ENCODE measurements around the gene ZNF595. TPM values are rescaled to one million over a fixed set of nuclear protein-coding genes. Genes with fewer than 3 reads are reported as not detected.
"Not testable (repeated sequence)": the region's sequence is repeated elsewhere in the genome, so short reads cannot be mapped to it uniquely, and the experiment has no call there.

The ZNF595 gene
- total RNA-seq, 1 donor from 2014 or later: 3.9 TPM

DNA sequence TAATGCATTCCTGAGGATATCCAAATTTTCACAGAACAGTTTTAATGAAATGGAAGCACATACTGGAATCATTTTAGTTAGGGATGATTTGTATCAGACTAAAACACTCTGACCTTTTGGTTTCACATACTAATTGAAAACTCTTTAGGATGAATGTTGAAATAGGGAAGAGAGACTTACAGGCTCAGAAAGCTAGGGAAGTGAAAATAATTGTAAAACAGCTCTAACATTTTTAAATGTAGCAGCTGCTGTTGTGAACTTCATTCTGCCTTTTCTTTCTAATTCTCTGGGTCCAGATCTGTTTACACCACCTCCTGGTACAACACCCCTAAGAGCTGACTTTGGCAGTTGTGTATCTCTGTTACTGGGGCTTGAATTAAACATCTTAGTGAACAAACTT, 9.7 kb upstream of the ZNF595 start:
- DNase-seq; H3K36me3 Mint-ChIP-seq (ENCODE audit: low read depth); H3K27ac Mint-ChIP-seq; H3K9me3 Mint-ChIP-seq; H3K4me1 Mint-ChIP-seq; H3K27me3 Mint-ChIP-seq; H3K4me3 Mint-ChIP-seq; intact Hi-C loops (cut with micrococcal nuclease): not testable (repeated sequence)

- H3K4me3 Mint-ChIP-seq; H3K9me3 Mint-ChIP-seq; DNase-seq; H3K27me3 Mint-ChIP-seq; H3K27ac Mint-ChIP-seq; H3K36me3 Mint-ChIP-seq (ENCODE audit: low read depth); H3K4me1 Mint-ChIP-seq; intact Hi-C loops (cut with micrococcal nuclease): not testable (repeated sequence)
These were observed 1.9 kb upstream of the ZNF595 start for GRCh38 chr4:51253-51652.

DNA sequence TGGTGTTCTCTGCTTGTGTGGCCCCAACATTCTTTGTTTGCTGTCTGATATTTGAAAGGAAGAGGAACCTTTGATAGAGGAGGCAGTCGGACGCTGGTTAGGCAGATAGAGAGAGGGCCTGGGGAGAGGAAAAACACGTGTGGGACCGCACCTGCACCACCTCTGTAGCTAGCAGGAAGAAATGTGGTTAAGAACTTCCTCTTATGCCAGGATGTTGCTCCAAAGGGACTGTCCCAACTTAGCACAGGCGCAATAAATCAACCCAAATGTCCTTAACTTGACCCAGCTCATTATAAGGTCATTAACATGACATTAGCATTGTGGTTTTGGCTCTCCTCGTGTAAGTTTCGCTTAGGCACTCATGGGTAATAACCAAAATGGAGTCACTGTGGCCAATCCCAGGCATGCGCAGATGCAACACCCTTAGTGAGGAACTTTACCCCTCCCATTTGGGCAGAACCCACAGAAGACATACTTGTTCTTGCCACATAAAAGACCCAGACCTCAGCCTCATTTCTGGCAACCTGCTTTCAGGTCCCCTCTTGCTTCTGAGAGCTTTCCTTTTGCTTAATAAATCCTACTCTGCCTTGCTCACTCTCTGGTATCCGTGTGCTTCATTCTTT, 1.4 kb upstream of the ZNF595 start:
- H3K27me3 Mint-ChIP-seq; H3K36me3 Mint-ChIP-seq (ENCODE audit: low read depth); H3K27ac Mint-ChIP-seq; H3K4me1 Mint-ChIP-seq; H3K4me3 Mint-ChIP-seq; intact Hi-C loops (cut with micrococcal nuclease); H3K9me3 Mint-ChIP-seq; DNase-seq: not testable (repeated sequence)

- H3K4me1 Mint-ChIP-seq; H3K27ac Mint-ChIP-seq; H3K4me3 Mint-ChIP-seq; DNase-seq; H3K36me3 Mint-ChIP-seq (ENCODE audit: low read depth); H3K9me3 Mint-ChIP-seq; H3K27me3 Mint-ChIP-seq; intact Hi-C loops (cut with micrococcal nuclease): not testable (repeated sequence)
These were observed 400 bp downstream of the ZNF595 start for GRCh38 chr4:53521-53920.

DNA sequence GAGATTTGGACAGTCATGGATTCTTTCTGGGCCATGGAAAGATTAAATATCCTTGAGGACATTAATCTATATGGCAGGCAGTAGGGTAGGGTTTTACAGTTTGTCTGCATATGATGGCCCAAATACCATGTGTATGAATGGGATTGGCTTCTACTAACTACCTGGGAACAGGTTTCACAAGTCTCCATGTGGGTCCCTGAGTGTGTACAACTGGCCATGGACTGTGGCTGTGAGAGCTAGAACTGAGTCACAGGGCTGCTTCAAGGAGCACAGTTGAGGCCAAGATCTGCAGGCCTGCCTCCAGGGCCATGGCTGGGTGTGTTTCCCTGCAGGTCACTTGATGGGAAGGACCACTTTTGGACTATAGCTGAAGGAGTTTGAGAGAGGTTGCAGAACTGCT, 11.6 kb downstream of the ZNF595 start:
- H3K9me3 Mint-ChIP-seq; H3K4me1 Mint-ChIP-seq; DNase-seq; H3K4me3 Mint-ChIP-seq; H3K27ac Mint-ChIP-seq; intact Hi-C loops (cut with micrococcal nuclease); H3K27me3 Mint-ChIP-seq: not testable (repeated sequence)
- peaks cover 11% of the 10 kb centered on the region for H3K36me3 Mint-ChIP-seq (ENCODE audit: low read depth)

DNA sequence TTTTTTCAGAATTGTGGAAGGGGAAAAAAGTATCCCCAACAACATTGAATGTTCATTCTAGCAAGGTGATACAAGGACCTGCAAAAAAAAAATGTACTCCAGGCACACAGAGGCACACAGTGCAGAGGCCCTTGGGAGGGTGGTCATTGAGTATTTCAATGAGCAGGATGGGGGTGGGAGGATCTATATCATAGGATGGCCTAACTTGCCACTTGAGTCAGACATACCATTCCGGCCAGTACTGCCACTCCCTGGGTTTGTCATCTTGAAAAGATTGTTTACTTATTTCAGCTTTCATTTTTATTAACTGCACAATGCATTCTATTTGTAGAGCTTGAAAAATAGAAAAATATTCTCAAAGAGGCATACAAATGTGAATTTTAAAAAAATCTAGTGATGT, 18.7 kb downstream of the ZNF595 start:
- H3K4me1 Mint-ChIP-seq: no peaks in the 10 kb centered on the region
- H3K27ac Mint-ChIP-seq: no peak overlapping the region
- H3K36me3 Mint-ChIP-seq (ENCODE audit: low read depth): peaks cover 20% of the 10 kb centered on the region
- no peak for DNase-seq
- H3K9me3 Mint-ChIP-seq: peaks cover 26% of the 10 kb centered on the region
- H3K27me3 Mint-ChIP-seq: no peaks in the 10 kb centered on the region
- no peak overlapping the region for H3K4me3 Mint-ChIP-seq
- intact Hi-C loops (cut with micrococcal nuclease): no loop called here

DNA sequence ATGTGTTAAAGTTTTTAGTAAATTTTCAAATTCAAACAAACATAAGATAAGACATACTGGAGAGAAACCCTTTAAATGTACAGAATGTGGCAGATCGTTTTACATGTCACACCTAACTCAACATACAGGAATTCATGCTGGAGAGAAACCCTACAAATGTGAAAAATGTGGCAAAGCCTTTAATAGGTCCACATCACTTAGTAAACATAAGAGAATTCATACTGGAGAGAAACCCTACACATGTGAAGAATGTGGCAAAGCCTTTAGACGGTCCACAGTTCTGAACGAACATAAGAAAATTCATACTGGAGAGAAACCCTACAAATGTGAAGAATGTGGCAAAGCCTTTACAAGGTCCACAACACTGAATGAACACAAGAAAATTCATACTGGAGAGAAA, 32.8 kb downstream of the ZNF595 start:
- Mint-ChIP-seq H3K4me3 (no peak overlapping the region), H3K27me3 (no peaks in the 10 kb centered on the region), H3K27ac (no peak overlapping the region), H3K4me1 (no peaks in the 10 kb centered on the region), H3K9me3 (peaks cover 35% of the 10 kb centered on the region), H3K36me3 (ENCODE audit: low read depth) (peaks cover 28% of the 10 kb centered on the region)
- DNase-seq: no peak
- intact Hi-C loops (cut with micrococcal nuclease): no loop called here

DNA sequence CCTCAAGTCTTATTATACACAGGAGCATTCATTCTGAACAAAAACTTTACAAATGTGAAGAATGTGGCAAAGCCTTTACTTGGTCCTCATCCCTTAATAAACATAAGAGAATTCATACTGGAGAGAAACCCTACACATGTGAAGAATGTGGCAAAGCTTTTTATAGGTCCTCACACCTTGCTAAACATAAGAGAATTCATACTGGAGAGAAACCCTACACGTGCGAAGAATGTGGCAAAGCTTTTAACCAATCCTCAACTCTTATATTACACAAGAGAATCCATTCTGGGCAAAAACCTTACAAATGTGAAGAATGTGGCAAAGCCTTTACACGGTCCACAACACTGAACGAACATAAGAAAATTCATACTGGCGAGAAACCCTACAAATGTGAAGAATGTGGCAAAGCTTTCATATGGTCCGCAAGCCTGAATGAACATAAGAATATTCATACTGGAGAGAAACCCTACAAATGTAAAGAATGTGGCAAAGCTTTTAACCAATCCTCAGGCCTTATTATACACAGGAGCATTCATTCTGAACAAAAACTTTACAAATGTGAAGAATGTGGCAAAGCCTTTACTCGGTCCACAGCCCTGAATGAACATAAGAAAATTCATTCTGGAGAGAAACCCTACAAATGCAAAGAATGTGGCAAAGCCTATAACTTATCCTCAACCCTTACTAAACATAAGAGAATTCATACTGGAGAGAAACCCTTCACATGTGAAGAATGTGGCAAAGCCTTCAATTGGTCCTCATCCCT, 33.6 kb downstream of the ZNF595 start:
- Mint-ChIP-seq H3K9me3 (peaks cover 38% of the 10 kb centered on the region), H3K36me3 (ENCODE audit: low read depth) (peaks cover 26% of the 10 kb centered on the region)
- H3K27ac Mint-ChIP-seq; intact Hi-C loops (cut with micrococcal nuclease); DNase-seq; H3K4me3 Mint-ChIP-seq; H3K27me3 Mint-ChIP-seq; H3K4me1 Mint-ChIP-seq: not testable (repeated sequence)

DNA sequence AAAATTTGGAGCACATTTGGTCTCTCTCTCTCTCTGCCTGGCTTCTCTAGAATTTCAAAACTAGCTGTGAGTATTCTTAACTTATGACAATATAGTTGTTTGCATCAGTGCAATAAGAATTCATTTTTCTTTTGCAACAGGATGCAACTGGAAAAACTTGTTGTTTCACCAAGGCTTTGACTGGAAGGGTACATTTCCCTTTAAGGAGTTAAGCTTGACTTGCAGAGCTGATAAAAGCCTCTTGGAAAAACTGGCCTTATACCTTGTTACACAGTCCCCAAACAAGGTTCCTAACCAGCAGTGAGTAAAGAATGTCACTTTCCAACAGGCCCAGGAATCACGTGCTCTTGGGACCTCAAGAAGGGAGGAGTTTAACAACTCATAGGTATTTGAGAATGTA, 45.3 kb downstream of the ZNF595 start:
- no peak for DNase-seq
- no peak overlapping the region for H3K27ac Mint-ChIP-seq
- no peaks in the 10 kb centered on the region for H3K27me3 Mint-ChIP-seq
- intact Hi-C loops (cut with micrococcal nuclease): no loop called here
- H3K9me3 Mint-ChIP-seq: peaks cover 19% of the 10 kb centered on the region
- H3K4me1 Mint-ChIP-seq: no peaks in the 10 kb centered on the region
- H3K36me3 Mint-ChIP-seq (ENCODE audit: low read depth): no peaks in the 10 kb centered on the region
- no peak overlapping the region for H3K4me3 Mint-ChIP-seq

- Mint-ChIP-seq H3K36me3 (ENCODE audit: low read depth) (no peaks in the 10 kb centered on the region), H3K27ac (no peak overlapping the region), H3K9me3 (peaks cover 14% of the 10 kb centered on the region), H3K4me1 (no peaks in the 10 kb centered on the region), H3K27me3 (no peaks in the 10 kb centered on the region), H3K4me3 (no peak overlapping the region)
- DNase-seq: no peak
- intact Hi-C loops (cut with micrococcal nuclease): no loop called here
These were observed 46.7 kb downstream of the ZNF595 start for GRCh38 chr4:99863-100262.

GRCh38 chr4:107083-107443, 53.9 kb downstream of the ZNF595 start:
- no peak overlapping the region for H3K4me3 Mint-ChIP-seq
- peaks cover 14% of the 10 kb centered on the region for H3K27me3 Mint-ChIP-seq
- H3K4me1 Mint-ChIP-seq: no peaks in the 10 kb centered on the region
- intact Hi-C loops (cut with micrococcal nuclease): no loop called here
- no peak overlapping the region for H3K27ac Mint-ChIP-seq
- peaks cover 43% of the 10 kb centered on the region for H3K9me3 Mint-ChIP-seq
- peaks cover 8% of the 10 kb centered on the region for H3K36me3 Mint-ChIP-seq (ENCODE audit: low read depth)
- DNase-seq: no peak

DNA sequence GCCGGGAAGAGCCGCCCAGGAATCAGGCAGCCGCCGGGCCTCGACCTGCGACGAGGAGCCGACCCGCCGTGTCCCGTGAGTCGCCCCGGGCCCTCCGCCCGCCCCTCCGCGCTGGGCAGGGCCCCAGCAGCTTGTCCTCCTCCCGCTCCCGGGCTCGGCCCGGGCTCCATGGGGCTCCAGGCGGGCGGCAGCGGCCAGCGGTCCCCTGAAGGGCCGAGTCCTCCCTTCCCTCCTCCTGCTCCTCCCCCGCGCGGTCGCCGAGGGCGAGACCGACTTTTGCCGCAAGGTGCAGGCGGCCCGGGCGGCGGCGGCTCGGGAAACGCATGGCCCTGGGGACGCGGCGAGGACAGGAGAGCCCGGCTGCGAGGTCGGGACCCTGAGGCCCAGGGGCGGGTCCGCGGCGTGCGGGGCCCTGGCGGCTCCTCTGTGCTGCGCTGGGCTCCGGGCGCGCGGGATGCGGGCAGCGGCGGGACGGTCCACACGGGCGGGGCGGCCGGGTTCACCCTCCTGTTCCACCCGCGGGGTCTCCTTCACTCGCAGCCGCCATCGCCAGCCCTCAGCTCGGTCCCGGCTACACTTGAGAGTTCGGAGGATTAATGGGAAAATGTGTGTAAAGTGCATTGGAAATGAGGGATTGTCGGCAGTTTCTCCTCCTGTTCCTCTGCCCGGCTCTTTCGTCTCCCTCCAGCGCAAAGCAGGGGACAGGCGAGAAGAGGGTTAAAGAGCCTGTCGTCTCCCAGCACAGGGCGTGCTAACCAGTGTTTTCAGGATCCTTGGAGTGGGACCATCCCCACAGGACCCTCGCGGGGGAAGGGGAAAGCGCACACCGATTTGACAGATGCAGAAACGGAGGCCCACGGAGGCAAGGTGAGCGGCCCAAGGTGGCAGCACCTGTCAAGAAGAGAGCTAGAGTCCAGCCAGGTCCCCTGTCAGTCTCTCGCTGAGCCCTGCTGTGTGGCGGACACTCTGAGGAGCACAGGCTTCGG, 54.6 kb downstream of the ZNF595 start:
- intact Hi-C loops (cut with micrococcal nuclease): no loop called here
- Mint-ChIP-seq H3K4me3 (no peak overlapping the region), H3K36me3 (ENCODE audit: low read depth) (peaks cover 8% of the 10 kb centered on the region), H3K27me3 (peaks cover 14% of the 10 kb centered on the region), H3K4me1 (no peaks in the 10 kb centered on the region), H3K9me3 (peaks cover 43% of the 10 kb centered on the region), H3K27ac (no peak overlapping the region)
- DNase-seq: no peak

GRCh38 chr4:112771-113170, 59.6 kb downstream of the ZNF595 start:
- Mint-ChIP-seq H3K36me3 (ENCODE audit: low read depth) (peaks cover 8% of the 10 kb centered on the region), H3K27ac (no peak overlapping the region), H3K9me3 (peaks cover 39% of the 10 kb centered on the region), H3K4me3 (no peak overlapping the region), H3K27me3 (peaks cover 10% of the 10 kb centered on the region), H3K4me1 (no peaks in the 10 kb centered on the region)
- no peak for DNase-seq
- intact Hi-C loops (cut with micrococcal nuclease): no loop called here

- Mint-ChIP-seq H3K36me3 (ENCODE audit: low read depth) (peaks cover 8% of the 10 kb centered on the region), H3K27me3 (peaks cover 6% of the 10 kb centered on the region), H3K27ac (no peak overlapping the region), H3K4me3 (no peak overlapping the region), H3K4me1 (no peaks in the 10 kb centered on the region), H3K9me3 (peaks cover 39% of the 10 kb centered on the region)
- DNase-seq: no peak
- intact Hi-C loops (cut with micrococcal nuclease): no loop called here
These were observed 60.6 kb downstream of the ZNF595 start for GRCh38 chr4:113732-114131.
